ENCODE measurements around the gene LRRC25.

The LRRC25 gene

GRCh38 chr19:18418483-18419194 is 21.2 kb upstream of the LRRC25 start (continued):
- TF ChIP-seq ZNF239 (tag by site-specific recombination; IDR thresholded peaks at IDR 0.05) (no peak), PRDM2 (tag by site-specific recombination; IDR thresholded peaks at IDR 0.05; ENCODE audit: borderline replicate concordance) (no peak), ZNF549 (tag by site-specific recombination; IDR thresholded peaks at IDR 0.05) (no peak), ZNF626 (tag by site-specific recombination; IDR thresholded peaks at IDR 0.05) (no peak), ZNF510 (tag by site-specific recombination; IDR thresholded peaks at IDR 0.05; ENCODE audit: insufficient replicate concordance) (no peak), TSHZ1 (tag by site-specific recombination; IDR thresholded peaks at IDR 0.05; ENCODE audit: borderline replicate concordance) (no peak), ZNF423 (tag by site-specific recombination; IDR thresholded peaks at IDR 0.05) (no peak), ZNF394 (tag by site-specific recombination; IDR thresholded peaks at IDR 0.05; ENCODE audit: borderline replicate concordance) (no peak), ZNF26 (tag by site-specific recombination; IDR thresholded peaks at IDR 0.05) (no peak), ZNF610 (tag by site-specific recombination; IDR thresholded peaks at IDR 0.05; ENCODE audit: borderline replicate concordance) (no peak), ZNF561 (tag by site-specific recombination; IDR thresholded peaks at IDR 0.05; ENCODE audit: borderline replicate concordance) (no peak), ZBTB48 (tag by site-specific recombination; IDR thresholded peaks at IDR 0.05) (no peak), ZNF571 (tag by site-specific recombination; IDR thresholded peaks at IDR 0.05) (no peak), ZNF426 (tag by site-specific recombination; IDR thresholded peaks at IDR 0.05) (no peak), ZNF548 (tag by site-specific recombination; IDR thresholded peaks at IDR 0.05) (no peak), ZNF624 (tag by site-specific recombination; IDR thresholded peaks at IDR 0.05) (no peak), ZNF10 (tag by site-specific recombination; IDR thresholded peaks at IDR 0.05) (no peak; the same call in 1 of the 2 replicates), ZNF157 (tag by site-specific recombination; IDR thresholded peaks at IDR 0.05) (no peak), ZNF184 (tag by site-specific recombination; IDR thresholded peaks at IDR 0.05) (no peak), ZNF449 (tag by site-specific recombination; IDR thresholded peaks at IDR 0.05) (no peak), ZNF670 (tag by site-specific recombination; IDR thresholded peaks at IDR 0.05; ENCODE audit: low read depth) (no peak), ZNF544 (tag by site-specific recombination; IDR thresholded peaks at IDR 0.05) (no peak), ZSCAN4 (tag by site-specific recombination; IDR thresholded peaks at IDR 0.05) (peak; percentile 88), SP3 (tag by site-specific recombination; IDR thresholded peaks at IDR 0.05) (peak; percentile 44; the same call in 1 of the 2 replicates)

Measured in HEK293 (cell line).